Stimulated activated CD8-positive, alpha-beta memory T cell treated with anti-CD3 and anti-CD28 coated beads, Interleukin-7, amount 100 ng/mL, for 48 hours (primary cell): ENCODE measurements around the gene DNAJC1.

ENCODE experiments used
- DNase-seq, 2 donors: peaks; one replicate each; pipeline ENCODE4 v3.0.0-alpha.2; 2020; ENCODE audit warnings: low read depth in 1 of 2; ENCODE audit errors: extremely low read depth in 1 of 2

The DNAJC1 gene

GRCh38 chr10:22010973-22011408 is 7.5 kb upstream of the DNAJC1 start:
- DNase-seq: no peak

GRCh38 chr10:22010539-22010938 is 7.0 kb upstream of the DNAJC1 start:
- no peak for DNase-seq

- no peak for DNase-seq
These were observed 2.9 kb upstream of the DNAJC1 start for GRCh38 chr10:22006379-22006884.

DNA sequence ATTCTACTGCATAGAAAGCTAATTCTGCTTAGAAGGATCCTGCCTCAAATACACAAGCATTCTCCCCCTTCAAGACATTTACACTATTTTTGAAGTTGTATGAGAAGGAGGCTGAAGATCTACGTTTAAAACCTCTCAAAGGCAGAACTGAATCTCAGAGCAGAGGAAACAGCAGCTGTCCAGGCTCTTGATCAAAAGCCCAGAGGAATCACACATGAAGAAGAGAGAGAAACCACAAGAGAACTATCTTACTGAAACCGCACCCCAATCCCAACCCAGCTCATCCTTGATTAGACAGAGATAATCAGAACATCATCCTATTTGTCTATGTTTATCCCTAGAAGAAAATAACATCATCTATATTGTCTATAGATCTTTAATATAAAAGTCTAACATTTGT is 2.2 kb upstream of the DNAJC1 start:
- DNase-seq: no peak

- DNase-seq: no peak
These were observed 393 bp upstream of the DNAJC1 start for GRCh38 chr10:22003964-22004281.

GRCh38 chr10:22002591-22003176 is 846 bp downstream of the DNAJC1 start:
- DNase-seq: no peak

- DNase-seq: no peak
These were observed 8.0 kb downstream of the DNAJC1 start for GRCh38 chr10:21995557-21995956.

DNA sequence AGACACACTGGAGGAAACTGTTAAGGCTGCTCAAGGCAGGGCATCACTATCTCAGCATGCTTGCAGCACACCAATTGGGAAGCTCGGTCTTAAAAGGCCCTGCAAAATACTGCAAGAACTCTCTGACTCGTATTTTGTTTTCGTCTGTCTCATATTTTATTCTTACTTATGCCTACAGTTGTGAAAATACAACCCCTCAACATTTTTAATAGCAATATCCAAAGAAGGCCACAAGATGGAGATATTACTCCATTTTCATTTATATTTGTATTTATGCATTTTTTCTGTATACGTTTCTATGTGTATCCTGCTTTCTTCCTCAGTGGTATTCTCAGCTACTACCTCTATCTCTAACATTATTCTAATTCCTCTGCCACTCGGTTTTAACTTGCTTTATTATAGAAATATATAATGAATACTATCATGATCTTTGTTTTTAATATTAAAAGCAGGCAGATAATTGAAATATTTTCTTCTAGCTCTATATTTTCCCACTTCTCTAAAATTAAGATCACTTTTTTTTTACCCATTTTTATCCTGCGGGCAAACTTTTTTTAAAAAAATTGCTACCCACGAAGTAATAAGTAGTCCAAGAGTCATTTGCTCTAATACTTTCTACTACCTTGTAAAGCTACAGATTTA is 10.0 kb downstream of the DNAJC1 start:
- DNase-seq: no peak

DNA sequence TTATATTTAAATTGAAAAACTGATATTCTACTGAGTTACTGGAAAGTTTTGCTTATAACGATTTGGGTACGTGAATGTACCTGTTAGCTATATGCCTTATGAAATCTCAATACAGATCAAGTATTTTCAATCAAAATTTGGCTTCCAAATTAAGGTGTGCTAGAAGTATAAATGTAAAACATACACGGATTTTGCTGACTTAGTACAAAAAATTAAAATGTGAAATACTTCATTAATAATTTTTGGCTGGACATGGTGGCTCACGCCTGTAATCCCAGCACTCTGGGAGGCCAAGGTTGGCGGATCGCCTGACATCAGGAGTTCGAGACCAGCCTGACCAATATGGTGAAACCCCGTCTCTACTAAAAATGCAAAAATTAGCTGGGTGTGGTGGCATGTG is 11.7 kb downstream of the DNAJC1 start:
- no peak for DNase-seq

DNA sequence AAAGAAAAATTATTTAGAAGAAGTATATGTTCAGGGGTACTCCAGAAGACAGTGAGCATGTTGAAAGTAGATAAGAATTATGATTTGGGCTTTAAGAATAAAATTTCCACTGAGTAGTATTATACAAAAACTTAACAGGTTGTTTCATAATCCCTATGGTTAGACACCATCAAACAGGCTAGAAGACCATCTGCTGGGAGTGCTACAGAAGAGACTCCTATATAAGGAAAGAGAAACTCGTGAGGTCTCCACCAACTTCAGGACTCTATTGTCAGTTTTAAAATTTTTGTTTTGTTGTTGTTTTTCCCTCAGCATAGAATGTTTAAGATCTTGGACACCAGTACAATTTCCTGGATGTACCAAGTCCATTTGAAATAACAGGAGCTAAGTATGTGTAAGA is 13.1 kb downstream of the DNAJC1 start:
- no peak for DNase-seq

- no peak for DNase-seq
These were observed 13.9 kb downstream of the DNAJC1 start for GRCh38 chr10:21989453-21990154.

DNA sequence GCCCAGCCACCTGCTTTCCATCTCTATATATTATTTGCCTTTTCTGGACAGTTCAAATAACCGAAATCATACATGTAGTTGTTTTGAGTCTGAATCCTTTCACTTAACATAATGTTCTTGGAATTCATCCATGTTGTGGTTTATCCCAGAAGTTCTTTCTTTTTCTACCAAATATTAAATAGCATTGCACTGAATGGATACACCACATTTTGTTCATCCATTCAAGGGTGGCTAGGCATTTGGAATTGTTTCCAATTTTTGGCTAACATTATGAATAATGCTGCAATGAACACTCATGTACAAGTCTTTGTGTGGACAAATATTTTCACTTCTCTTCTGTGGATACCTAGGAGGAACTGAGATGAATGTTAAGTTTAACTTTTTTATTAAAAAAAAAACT is 18.0 kb downstream of the DNAJC1 start:
- DNase-seq: no peak

DNA sequence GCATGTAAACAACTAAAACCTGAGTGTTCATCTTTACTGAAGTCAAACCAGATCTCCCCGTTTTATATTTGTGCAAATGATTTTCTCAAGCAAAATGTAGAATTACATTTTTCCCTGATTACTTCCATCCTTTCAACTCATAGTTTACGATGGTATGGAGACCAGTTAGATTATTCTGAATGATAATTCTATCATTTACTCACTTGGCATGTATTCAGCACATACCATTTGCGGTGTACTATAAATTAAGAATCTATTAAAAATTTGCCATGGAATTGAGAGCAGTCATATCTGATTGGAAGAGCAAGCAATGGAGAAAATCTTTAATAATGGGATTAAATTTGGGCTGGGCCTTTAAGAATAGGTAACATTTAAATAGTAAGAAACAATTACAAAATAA is 22.4 kb downstream of the DNAJC1 start:
- no peak for DNase-seq

- no peak for DNase-seq
These were observed 22.8 kb downstream of the DNAJC1 start for GRCh38 chr10:21980691-21981090.

DNA sequence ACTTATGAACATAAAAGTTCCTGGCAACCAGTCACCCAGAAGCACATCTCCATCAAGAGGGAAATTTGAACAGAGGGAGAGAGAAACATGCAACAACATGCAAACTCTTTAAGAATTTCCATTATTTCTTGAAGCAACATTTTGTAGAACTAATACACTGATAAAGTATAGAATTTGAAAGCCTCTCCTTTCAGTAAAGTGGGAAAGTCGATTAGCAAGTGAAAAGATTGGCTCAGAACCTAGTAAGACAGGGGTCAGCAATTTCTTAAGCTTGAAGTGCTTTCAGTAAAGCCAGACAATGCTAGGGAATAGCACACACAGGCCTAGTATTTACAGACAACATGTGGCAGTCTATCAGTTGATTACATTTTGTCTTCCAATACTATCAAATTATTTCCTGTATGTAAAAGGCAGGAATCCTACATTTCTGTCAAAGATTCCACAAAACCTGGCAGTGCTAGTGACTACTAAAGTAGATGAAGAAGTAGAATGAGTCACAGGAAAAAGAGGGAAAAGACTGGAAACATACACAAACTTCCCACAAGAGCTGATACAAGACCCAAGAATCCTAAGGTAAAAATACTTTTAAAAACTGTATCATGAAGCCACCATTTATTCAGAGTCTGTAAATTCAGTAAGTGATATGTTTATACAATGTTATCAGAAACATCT is 25.2 kb downstream of the DNAJC1 start:
- no peak for DNase-seq

GRCh38 chr10:21976739-21977138 is 26.8 kb downstream of the DNAJC1 start:
- DNase-seq: no peak

DNA sequence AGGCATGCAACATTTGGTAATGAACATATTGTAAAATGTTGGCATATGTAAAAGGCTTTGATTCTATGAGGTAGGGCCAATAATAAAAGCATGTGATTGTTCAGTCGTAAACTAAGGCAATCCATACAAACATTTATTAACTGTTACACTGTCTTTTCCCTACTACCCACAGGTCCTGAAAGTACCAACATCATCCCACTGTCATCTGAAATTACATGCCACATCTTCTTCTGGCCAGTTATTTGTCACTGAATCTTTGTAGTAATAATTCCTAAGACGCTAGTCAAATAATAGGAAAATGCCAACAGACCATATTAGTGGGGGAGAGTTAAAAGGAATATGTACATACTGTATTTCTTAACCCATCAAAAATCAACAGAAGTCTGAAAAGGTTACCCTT is 27.2 kb downstream of the DNAJC1 start:
- DNase-seq: no peak

DNA sequence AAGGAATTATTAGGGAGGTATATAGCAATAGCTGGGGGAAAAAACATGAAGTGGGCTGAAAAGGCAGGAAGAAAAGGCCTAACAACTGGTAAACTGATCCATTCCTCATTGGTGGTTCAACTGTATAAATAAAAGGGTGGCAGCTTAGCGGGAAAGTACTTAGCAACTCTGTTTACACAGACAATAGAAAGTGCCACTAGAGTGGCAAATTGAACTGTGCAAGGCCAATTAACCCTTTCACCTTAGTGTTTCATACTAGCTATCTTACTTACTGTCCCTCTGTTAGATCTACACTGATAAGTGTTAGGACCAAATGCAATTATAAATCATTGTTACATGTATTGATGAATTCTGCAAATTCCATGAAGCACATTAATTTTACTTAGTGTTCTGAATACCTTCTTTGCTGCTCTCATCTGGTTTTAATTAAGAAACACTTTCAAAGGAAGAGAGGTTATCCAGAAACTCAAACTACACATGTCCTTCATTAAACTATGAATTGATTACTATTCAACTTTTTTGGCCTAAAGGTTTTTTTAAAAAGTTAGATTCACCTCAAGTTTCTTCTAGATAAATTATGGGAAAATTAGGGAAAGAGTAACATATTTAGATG is 28.0 kb downstream of the DNAJC1 start:
- DNase-seq: no peak

DNA sequence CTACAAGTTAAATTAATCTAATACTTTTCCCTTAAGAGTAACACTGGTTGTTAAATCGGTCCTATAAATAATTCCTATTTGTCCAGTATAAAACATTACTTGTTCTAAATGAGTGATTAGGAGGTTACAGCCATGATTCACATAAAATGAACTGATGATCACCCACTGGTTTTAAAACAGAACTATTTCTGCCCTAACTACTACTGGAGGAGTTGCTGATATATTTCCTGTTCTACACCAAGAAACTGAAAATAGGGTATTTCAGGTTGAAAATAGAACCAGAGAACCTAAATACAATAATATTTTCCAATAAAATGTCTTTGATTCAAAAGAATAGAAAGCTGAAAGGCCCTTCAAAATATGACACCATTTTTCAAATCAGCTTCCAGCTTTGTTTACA is 30.9 kb downstream of the DNAJC1 start:
- DNase-seq: no peak

DNA sequence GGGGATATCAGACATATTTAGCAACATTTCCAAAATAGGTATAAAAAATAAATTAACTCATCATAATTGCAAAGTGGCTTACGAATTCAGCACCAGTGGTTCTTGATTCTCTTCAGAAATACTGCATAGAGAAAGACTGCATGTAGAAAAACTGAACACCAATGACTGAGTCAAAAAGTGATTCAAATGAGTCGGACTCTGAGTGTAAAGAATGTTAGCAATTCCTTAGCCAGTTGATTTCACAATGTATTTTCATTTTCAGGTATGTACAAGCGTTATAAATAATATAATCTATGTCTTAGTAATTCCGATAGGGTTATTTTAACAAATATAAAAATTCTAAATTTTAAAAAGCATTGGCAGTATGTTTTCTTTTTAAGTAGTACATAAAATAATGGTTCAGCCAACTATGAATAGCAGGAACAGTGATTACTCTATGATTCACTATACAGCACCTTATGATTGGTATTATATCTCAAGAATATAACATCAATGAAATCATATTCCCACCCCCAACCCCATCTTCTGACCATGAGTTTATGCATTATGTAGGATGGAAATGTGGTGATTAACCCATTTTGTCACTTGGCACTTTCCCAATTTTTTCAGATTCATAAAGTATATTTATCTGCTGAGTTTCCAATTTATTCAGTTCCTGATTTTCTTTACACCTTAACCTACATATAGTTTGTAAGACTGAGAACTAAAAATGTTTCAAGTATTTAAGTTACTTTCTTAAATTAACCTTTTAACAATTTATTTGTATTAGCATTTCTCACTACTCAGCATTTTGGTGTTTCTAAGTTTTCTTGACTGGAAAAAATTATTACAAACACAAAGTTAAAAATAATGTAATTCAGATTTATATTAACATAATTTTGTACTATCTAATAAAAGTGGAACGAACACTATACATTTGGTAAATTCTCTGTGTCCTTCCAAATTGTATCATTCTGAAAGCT is 33.9 kb downstream of the DNAJC1 start:
- no peak for DNase-seq
